Central memory CD8-positive, alpha-beta T cell (primary cell): ENCODE data around the gene TAS2R19.
"Not testable (repeated sequence)": the region's sequence is repeated elsewhere in the genome, so short reads cannot be mapped to it uniquely, and the experiment has no call there.

ENCODE experiments used
- ATAC-seq: fragments of 150-1000 bp; cut with Tn5 transposase; replicated peaks from 2 replicates; pipeline ENCODE4 v1.10.0; 2022; ENCODE audit warnings: mild to moderate bottlenecking, moderate FRiP score, moderate number of reproducible peaks; ENCODE audit not compliant: poor library complexity, severe bottlenecking; ENCODE audit errors: extremely low read depth
- DNase-seq, 2 donors: peaks; one replicate each; pipeline ENCODE4 v3.0.0; 2021; ENCODE audit warnings: low spot score in 2 of 2
- H3K27ac Mint-ChIP-seq: one replicate; pipeline ENCODE4 v1.8.0; 2022; ENCODE audit warnings: low read depth, mild to moderate bottlenecking, moderate library complexity, mixed read lengths
- H3K27me3 Mint-ChIP-seq: one replicate; pipeline ENCODE4 v1.8.0; 2022; ENCODE audit warnings: mixed read lengths
- H3K36me3 Mint-ChIP-seq: one replicate; pipeline ENCODE4 v1.8.0; 2022; ENCODE audit warnings: mild to moderate bottlenecking, moderate library complexity, mixed read lengths; ENCODE audit not compliant: insufficient read depth
- H3K4me1 Mint-ChIP-seq: one replicate; pipeline ENCODE4 v1.8.0; 2022; ENCODE audit warnings: mixed read lengths
- H3K4me3 Mint-ChIP-seq: one replicate; pipeline ENCODE4 v1.8.0; 2022; ENCODE audit warnings: mild to moderate bottlenecking, moderate library complexity, mixed read lengths
- H3K9me3 Mint-ChIP-seq: one replicate; pipeline ENCODE4 v1.8.0; 2022; ENCODE audit warnings: mixed read lengths

Gene TAS2R19

DNA sequence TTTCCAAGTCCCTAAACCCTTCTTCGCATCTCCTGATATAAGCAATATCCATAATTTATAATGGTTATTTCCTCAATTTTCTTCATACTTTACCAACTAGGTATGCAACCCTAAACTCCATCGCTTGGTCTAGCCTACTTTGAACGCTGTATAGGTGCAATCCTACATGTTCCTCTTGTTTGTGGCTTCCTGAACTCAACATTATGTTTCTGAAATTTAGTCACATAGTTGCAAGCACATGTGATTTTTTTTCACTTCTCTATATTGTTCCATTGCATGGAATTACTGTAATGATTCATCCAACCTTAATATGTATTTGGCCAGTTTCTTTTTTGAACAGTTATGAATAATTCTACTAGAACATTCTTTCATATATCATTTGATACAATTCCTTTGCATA lies 11.5 kb upstream of the TAS2R19 start:
- not testable (repeated sequence) for H3K9me3 Mint-ChIP-seq, ATAC-seq, H3K4me3 Mint-ChIP-seq, H3K4me1 Mint-ChIP-seq, H3K27ac Mint-ChIP-seq, DNase-seq, H3K27me3 Mint-ChIP-seq, H3K36me3 Mint-ChIP-seq

DNA sequence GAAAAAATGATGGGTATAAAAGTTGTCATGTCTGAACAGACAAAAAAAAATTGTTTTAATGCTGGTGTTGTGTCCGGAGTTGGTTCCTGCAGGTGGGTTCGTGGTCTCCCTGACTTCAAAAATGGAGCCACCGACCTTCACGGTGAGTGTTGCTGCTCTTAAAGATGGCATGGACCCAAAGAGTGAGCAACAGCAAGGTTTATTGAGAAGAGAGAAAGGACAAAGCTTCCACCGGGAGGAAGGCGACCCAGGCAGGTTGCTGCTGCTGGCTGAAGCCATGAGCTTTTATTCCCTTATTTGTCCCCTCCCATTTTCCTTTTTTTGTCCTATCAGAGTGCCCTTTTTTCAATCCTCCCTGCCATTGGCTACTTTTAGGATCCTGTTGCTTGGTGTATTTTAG lies 8.9 kb upstream of the TAS2R19 start, which contains the start of gene TAS2R31:
Gene TAS2R31, minus strand, starts transcription at position 101 of the 400 bp plus-strand sequence. Its CDS starts 72 bp downstream, at position 29.
- no peak for DNase-seq
- Mint-ChIP-seq H3K27me3 (no peaks in the 10 kb centered on the region), H3K4me1 (no peaks in the 10 kb centered on the region), H3K4me3 (no peak within 1 kb of the TSS), H3K9me3 (no peaks in the 10 kb centered on the region), H3K36me3 (peaks cover 7% of the 10 kb centered on the region), H3K27ac (no peak within 1 kb of the TSS)
- no peak for ATAC-seq

DNA sequence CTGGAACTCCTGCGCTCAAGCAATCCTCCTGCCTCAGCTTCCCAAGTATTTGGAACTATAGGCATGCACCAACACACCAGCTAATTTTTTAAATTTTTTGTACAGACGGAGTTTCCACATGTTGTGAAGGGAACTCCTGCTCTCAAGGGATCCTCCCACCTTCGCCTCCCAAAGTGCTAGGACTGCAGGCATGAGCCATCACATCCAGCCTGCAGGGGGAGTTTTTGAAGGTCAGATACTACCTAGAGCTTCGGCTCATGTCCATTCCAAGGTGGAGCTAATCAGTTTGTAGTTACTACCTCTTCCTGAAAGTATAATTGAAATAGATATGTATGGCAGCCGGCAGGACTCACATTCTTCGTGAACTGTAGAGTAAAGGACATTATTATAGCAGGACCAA lies 3.7 kb upstream of the TAS2R19 start:
- Mint-ChIP-seq H3K27ac (no peak overlapping the region), H3K4me3 (no peak overlapping the region), H3K27me3 (no peaks in the 10 kb centered on the region), H3K4me1 (no peaks in the 10 kb centered on the region), H3K9me3 (peaks cover 6% of the 10 kb centered on the region), H3K36me3 (peaks cover 5% of the 10 kb centered on the region)
- no peak for ATAC-seq
- DNase-seq: no peak

DNA sequence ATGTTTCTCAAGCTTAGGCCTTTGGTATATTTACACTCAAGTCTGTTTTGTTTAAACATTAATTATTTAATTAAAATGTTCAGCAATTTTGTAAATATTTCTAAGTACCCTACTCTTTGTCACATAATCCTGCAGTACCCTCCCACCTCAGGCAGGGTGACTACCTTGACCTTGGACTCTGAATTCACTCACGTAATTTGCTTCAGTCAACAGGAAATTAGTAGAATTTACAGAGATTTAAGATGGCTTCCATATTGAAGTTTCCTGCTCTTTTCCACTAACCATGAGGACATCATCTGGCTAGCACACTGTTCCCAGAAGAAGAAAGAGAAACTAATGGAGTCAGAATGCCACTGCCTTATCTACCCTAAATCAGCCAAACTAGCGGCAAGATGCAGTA lies 967 bp upstream of the TAS2R19 start:
- Mint-ChIP-seq H3K27ac (no peak overlapping the region), H3K9me3 (peaks cover 6% of the 10 kb centered on the region), H3K27me3 (no peaks in the 10 kb centered on the region), H3K36me3 (peaks cover 5% of the 10 kb centered on the region), H3K4me1 (no peaks in the 10 kb centered on the region), H3K4me3 (no peak overlapping the region)
- DNase-seq: no peak
- no peak for ATAC-seq

DNA sequence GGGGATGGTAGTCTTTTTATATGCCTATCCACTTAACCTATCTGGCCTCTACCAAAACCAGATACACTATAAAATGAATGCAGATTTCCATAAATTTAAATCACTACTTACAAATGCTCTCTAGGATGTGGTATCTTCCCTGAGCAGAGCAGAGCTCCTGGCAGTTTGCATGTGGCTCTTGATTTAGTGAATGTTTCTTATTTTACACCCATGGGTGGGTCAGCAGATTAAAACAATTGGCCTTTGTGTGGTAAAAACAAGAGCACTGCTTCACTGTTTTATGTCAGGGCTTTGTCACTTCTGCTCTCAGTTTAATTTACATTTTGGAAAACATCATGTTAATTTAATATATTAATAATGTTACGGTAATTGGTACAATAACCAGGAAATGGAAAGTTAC lies 5.5 kb downstream of the TAS2R19 start:
- Mint-ChIP-seq H3K27me3 (no peaks in the 10 kb centered on the region), H3K36me3 (no peaks in the 10 kb centered on the region), H3K4me3 (no peak overlapping the region), H3K27ac (no peak overlapping the region), H3K9me3 (no peaks in the 10 kb centered on the region), H3K4me1 (no peaks in the 10 kb centered on the region)
- ATAC-seq: no peak
- DNase-seq: no peak

DNA sequence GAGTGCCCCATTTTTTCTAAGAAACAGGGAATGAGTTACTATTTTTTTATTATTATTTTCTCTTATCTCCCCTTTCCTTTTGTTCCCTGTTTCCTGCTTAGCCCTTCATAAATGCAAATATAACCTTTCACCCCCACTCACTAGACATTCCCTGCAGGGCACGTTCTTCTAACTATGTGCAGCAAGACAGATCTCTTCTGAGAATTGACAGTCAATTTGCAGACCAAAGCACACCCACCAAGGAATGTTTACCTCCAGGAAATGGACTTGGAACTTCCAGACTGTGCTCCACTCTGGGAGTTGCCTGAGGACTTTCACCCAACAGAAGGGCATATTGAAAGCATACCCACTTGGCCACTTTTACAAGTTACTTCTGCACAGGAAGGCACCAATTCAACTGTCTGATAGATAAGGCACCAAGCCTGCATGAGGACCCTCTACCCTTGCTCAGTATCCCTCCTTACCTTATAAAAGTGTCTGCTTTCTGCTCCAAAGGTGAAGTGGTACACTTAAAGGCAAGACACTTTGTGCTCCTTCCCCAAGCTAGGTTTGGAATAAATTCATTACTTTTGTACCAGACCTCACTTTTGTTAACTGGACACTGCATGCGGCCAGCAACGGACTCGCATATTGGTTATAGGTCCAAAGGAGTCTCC lies 6.5 kb downstream of the TAS2R19 start:
- no peak for DNase-seq
- Mint-ChIP-seq H3K36me3 (no peaks in the 10 kb centered on the region), H3K27me3 (no peaks in the 10 kb centered on the region), H3K4me1 (no peaks in the 10 kb centered on the region), H3K27ac (no peak overlapping the region), H3K9me3 (no peaks in the 10 kb centered on the region), H3K4me3 (no peak overlapping the region)
- ATAC-seq: no peak

DNA sequence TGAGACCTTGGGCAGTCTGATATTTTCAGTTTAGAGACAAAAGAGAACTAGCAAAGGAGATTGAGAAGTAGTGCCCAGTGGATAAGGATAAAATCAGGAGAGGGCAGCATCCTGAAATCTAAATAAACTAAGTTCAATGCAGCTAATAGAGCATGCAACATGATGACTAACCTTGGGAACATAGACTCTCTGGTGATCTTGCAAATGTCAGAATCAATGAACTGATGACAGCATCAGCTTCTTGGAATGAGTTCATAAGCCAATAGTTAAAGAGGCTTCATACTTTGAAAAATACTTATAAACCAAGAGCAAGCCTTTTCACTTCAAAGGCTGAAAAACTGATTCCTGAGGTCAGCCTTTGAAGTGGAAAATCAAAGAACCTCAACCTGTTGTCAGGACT lies 8.2 kb downstream of the TAS2R19 start:
- Mint-ChIP-seq H3K4me3 (no peak overlapping the region), H3K36me3 (no peaks in the 10 kb centered on the region), H3K9me3 (no peaks in the 10 kb centered on the region), H3K27me3 (no peaks in the 10 kb centered on the region), H3K27ac (no peak overlapping the region), H3K4me1 (no peaks in the 10 kb centered on the region)
- ATAC-seq (no peak), DNase-seq (no peak)

DNA sequence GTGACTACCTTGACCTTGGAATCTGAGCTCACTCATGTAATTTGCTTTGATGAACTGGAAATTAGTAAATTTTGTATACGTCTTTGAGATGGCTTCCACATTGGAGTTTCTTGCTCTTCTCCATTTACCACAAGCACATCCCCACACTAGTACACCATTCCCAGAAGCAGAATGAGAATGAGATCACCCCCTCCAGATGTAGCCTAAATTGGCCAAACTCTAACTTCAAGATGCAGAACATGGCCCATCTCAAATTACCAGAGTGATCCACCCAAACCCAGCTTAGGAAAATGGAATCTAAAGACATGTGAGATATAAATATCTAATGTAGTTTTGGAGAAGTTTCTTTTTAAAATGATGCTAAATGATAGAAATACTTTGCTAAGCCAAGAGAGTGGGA lies 14.8 kb downstream of the TAS2R19 start:
- Mint-ChIP-seq H3K36me3 (peaks cover 2% of the 10 kb centered on the region), H3K4me1 (no peaks in the 10 kb centered on the region), H3K27ac (no peak overlapping the region), H3K9me3 (no peaks in the 10 kb centered on the region), H3K27me3 (no peaks in the 10 kb centered on the region), H3K4me3 (no peak overlapping the region)
- no peak for DNase-seq
- no peak for ATAC-seq

DNA sequence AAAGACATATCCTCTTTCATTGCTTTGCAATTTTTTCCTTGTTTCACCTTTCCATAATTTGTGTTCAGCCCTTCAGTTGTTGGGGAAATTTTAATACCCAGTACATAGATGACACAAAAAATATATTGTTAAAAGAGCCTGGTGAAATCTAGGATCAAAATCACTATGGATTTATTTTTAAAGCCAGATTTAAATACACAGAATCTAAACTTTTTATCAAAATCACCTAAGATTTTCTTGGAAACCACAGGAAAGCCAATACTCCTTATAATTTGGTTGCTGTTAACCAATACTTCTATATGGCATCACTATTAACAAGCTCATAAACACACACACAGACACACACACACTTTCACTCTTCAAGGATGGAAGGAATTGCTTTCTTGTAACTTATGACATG lies 24.2 kb downstream of the TAS2R19 start, which contains the start of gene TAS2R20:
Gene TAS2R20, minus strand, starts transcription at position 101 of the 400 bp plus-strand sequence. CDS start 429 bp downstream, outside the sequence.
- no peaks in the 10 kb centered on the region for H3K4me1 Mint-ChIP-seq
- no peak within 1 kb of the TSS for H3K4me3 Mint-ChIP-seq
- H3K36me3 Mint-ChIP-seq: no peaks in the 10 kb centered on the region
- DNase-seq (no peak), ATAC-seq (no peak)
- H3K27ac Mint-ChIP-seq: no peak within 1 kb of the TSS
- no peaks in the 10 kb centered on the region for H3K27me3 Mint-ChIP-seq
- H3K9me3 Mint-ChIP-seq: no peaks in the 10 kb centered on the region

DNA sequence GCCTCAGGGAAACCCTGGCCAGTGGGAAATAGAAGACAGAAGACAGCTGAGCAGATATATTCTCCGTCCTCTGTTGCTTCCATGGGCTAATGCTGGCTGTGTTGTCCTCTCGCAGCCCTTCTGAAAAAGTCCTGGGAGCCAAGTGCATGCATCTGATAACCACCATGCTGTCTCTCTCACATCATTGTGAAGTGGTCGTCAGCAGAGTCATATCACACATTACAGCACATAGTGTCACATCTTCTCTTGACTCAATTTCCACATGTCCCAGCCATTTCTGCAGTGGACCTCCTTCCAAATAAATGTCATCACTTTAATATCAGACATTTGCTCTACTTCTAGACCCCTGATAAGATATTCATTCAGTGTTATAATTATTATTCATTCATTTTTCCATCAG lies 28.1 kb downstream of the TAS2R19 start:
- no peaks in the 10 kb centered on the region for H3K4me1 Mint-ChIP-seq
- peaks cover 4% of the 10 kb centered on the region for H3K9me3 Mint-ChIP-seq
- peaks cover 12% of the 10 kb centered on the region for H3K27me3 Mint-ChIP-seq
- ATAC-seq: no peak
- DNase-seq: no peak
- no peaks in the 10 kb centered on the region for H3K36me3 Mint-ChIP-seq
- no peak overlapping the region for H3K4me3 Mint-ChIP-seq
- H3K27ac Mint-ChIP-seq: no peak overlapping the region

DNA sequence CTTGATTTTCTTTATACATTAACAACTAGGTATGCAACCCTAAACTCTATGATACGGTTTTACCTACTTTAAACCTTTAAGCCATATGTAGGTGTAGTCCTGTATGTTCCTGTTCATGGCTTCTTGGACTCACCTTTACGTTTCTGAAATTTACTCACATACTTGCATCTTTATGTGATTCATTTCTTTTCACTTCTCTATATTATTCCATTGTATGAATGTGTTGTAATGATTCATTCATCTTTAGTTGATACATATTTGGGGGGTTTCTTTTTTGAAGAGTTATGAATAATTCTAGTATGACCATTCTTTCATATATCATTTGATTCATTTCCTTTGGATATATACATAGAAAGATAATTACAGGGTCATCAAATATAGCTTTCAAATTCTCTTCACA lies 33.3 kb downstream of the TAS2R19 start:
- ATAC-seq (no peak), DNase-seq (no peak)
- Mint-ChIP-seq H3K9me3 (peaks cover 4% of the 10 kb centered on the region), H3K4me3 (no peak overlapping the region), H3K27me3 (peaks cover 12% of the 10 kb centered on the region), H3K4me1 (no peaks in the 10 kb centered on the region), H3K36me3 (no peaks in the 10 kb centered on the region), H3K27ac (no peak overlapping the region)

DNA sequence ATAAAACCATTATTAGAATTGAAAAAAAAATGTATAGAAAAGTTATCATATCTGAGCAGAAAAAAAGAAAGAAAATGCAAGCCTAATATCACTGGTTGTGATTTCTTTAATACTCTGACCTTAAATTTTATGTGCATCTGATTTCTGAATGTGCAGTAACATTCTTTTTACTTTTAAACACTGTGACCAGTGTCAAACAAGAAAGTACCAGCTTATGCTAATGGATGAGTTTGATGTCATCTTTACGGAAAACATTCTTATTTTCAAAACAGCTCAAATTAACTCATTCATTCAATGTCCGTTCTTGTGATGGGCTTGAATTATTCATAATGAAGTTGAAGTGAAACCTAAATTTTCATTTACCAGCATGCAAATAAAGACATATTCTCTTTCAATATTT lies 35.6 kb downstream of the TAS2R19 start, which contains the start of gene TAS2R50:
Gene TAS2R50, minus strand, starts transcription at position 101 of the 400 bp plus-strand sequence. Its CDS starts 52 bp downstream, at position 49.
- H3K4me1 Mint-ChIP-seq: peaks cover 13% of the 10 kb centered on the region
- no peak within 1 kb of the TSS for H3K27ac Mint-ChIP-seq
- H3K27me3 Mint-ChIP-seq: peaks cover 21% of the 10 kb centered on the region
- H3K4me3 Mint-ChIP-seq: no peak within 1 kb of the TSS
- DNase-seq: no peak
- no peaks in the 10 kb centered on the region for H3K36me3 Mint-ChIP-seq
- no peak for ATAC-seq
- peaks cover 4% of the 10 kb centered on the region for H3K9me3 Mint-ChIP-seq

DNA sequence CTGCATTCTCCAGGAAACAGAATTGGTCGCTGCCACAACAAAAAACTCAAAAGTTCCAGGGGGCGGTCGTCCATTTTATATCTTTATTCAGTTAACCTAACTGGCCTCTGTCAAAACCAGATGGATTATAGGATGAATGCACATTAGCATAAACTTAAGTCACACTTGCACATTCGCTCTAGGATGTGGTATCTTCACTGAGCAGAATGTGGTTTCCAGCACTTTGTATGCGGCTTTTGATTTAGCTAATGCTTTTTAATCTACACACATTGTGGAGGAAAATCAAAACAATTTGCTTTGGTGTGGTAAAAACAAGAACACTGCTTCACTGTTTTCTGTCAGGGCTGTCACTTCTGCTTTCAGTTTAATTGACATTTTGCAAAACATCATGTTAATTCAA lies 40.2 kb downstream of the TAS2R19 start:
- ATAC-seq (peak; percentile 95), DNase-seq (peak in 1 of 2 donors; percentile 63)
- Mint-ChIP-seq H3K36me3 (no peaks in the 10 kb centered on the region), H3K27me3 (peaks cover 39% of the 10 kb centered on the region), H3K9me3 (no peaks in the 10 kb centered on the region), H3K27ac (no peak overlapping the region), H3K4me3 (no peak overlapping the region), H3K4me1 (peaks cover 21% of the 10 kb centered on the region)
